GM19468 (cell line): Measurements from ENCODE around the gene ENTPD6.
"Not testable (repeated sequence)": the region's sequence is repeated elsewhere in the genome, so short reads cannot be mapped to it uniquely, and the experiment has no call there.

Experiments
- ATAC-seq: cut with Tn5 transposase; IDR thresholded peaks from one replicate; pipeline ENCODE4 v1.9.1; 2021; ENCODE audit warnings: mild to moderate bottlenecking, moderate library complexity, moderate number of reproducible peaks; ENCODE audit not compliant: unreplicated experiment; ENCODE audit errors: extremely low read depth

The ENTPD6 gene

DNA sequence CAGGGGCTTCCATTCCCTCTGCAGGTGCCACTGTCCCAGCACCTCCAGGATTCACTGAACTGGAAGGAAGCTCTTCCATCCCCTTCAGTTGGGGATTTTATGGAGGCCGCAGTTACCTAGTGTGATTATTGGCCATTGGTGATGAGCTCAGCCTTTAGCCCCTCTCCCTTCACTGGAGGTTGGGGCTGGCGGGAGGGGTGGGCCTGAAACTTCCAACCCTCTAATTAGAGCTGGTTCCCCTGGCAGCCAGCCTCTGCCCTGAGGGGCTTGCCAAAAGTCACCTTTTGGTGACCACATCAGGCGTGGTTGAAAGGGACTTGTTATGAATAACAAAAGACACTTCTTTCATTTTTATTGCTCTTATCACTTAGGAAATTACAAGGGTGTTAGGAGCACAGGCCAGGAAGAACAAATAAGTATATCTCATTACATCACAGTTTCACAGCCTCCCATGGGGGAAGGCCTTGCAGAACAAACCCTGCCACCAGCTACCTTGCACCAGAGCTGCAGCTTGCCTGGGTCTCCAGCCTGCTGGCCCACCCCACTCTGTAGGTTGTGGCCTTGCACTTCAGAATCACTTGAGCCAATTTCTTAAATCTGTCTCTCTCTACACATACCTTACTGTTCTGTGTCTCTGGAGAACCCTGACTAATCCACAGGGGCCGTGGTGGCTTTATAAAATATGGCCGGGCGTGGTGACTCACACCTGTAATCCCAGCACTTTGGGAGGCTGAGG is 57.3 kb downstream of the ENTPD6 start:
- ATAC-seq = no peak

DNA sequence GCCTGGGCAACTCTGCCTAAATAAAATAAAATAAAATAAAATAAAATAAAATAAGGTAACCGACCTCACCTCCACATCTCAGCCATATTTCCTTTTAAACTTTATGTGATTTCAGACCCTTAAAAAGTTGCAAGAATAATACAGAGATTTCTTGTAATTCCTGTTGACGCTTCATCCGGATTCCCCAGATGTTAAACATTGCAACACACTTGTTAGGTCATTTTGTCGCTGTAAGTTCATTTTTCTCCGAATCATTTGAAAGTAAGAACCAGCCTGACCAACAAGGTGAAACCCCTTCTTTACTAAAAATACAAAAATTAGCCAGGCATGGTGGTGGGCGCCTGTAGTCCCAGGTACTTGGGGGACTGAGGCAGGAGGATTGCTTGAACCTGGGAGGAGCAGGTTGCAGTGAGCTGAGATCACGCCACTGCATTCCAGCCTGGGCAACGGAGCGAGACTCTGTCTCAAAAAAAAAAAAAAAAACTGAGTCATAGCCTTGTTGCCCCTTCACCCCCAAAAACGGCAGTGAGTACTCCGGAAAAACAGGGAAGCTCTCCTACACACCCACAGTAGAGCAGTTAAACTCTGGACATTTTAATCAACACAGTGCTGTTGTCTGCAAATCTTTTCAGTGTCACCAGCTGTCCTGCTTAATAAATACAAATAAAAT is 58.2 kb downstream of the ENTPD6 start:
- no peak for ATAC-seq

DNA sequence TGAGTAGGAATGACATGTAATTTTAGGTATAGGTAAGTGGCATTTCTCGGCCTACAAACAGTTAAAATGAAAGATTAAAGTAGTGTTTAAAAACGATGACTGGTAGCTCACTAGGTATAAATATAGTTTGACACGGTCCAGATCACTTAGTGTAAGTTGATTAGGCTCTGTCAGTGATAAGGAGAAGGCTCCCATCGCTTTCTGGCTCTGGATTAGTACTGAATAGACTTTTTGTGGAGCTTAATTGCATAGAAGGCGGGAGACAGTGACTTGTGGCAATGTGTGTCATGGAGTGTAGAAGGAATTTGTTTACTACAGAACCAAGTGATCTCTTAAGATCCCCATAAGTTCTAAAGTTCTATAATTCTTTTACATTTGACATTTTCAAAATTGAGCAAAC is 59.1 kb downstream of the ENTPD6 start:
- ATAC-seq = no peak

DNA sequence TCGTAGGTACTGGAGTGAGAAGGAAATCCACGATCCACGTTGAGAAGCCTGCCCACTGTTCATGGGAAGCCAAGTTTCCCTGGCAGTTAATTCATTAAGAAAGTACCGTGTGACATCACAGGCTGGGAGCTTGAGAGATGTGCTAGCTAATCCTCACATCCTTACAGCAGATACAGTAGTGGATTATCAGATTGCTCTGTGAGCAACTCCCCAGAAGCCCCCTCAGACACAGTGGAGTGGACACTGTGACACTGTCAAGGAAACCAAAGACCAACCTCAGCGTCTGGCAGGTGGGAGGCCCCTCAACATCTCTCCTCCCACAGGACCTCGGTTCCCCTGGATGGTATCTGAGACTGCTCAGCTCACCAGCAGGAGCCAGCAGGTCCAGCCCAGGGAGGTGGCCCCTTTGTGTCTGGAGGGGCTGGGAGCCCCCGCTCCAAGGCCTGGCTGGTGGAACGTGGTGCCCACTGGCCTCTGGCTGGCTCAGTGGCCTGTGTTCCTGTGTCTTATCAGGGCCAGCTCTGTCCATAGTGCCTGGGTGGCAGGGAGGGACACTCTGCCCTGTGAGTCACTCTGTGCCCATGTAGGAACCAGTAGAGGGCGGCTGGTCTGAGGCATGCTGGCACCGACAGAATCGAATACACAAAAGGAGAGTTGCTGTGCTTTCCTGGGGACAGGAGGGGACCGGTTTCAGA is 59.6 kb downstream of the ENTPD6 start:
- ATAC-seq = no peak

DNA sequence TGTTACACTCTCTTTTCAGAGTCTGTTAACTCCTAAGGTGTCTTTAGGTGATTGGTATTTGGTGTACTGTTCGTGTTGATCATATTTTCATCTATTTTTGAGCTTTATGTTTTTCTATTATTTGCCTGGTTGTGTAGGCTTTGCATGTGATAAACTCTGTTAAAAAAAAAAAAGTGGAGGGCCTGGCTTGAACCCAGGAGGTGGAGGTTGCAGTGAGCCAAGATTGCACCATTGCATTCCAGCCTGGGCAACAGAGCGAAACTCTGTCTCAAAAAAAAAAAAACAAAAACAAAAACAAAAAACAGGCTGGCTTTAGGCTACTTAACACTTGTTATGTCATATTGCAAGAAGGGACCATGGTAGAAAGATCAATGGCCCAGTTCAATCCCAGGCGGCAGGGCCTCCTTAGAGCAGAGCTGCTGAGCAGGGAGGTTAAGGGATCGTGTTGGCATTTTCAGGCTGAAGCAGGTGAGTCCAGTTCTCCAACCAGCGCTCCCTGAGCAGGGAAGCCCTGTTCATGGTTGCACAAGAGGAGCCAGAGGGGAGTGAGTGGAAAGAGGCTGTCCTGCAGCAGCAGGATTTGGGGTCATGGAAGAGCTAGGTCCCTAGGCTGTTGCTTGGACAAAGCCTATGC is 60.8 kb downstream of the ENTPD6 start:
- no peak for ATAC-seq

DNA sequence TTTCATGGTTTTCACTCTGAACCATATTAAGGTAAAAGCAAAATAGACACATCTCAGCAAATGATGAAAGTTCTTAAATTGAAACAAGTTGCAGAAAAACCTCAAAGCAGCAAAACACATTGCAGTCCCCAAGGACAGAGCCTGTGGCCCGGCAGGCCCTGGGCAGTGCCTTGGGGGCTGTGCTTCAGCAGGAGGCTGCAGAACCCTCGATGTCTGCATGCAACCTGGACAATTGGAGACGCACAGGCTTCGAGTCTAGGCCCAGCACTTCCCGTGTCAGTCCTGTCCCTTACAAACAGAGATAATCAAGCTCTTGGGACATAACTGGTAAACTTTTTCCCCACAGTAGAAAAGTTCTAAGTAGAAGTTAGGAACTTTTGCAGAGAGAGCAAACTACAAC is 61.6 kb downstream of the ENTPD6 start:
- no peak for ATAC-seq

DNA sequence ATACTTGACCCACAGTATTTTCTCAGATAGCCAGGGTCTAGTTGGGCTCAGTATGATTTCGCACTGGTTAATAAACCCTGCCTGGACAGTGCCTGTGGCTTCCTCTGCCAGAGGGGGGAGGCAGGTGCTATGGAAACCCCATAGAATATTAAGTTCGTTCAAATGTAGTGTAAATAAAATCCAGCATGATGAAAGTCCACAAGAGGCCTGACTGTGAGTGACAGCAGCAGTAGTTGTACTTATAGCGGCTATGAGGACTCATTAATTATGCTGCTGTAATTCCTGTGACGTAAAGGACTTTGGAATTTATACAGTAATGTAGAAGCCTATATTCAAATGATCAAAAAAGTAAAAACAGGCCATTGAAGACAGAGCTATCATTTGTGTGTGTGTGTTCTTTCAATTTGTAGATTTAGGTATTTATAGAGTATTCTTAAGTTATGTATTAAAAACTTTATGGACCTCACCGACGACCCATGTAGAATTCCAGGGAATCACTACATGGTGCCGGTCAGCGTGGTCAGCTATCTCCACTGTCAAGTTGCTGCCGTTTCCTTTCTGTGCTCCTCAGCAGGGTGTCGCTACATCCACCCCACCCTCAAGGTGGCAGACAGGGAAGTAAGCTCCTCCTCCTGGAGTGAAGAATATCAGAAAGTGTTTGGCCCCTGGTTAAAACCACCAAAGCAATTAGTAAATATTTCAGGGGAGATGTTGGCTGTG is 62.4 kb downstream of the ENTPD6 start:
- no peak for ATAC-seq

DNA sequence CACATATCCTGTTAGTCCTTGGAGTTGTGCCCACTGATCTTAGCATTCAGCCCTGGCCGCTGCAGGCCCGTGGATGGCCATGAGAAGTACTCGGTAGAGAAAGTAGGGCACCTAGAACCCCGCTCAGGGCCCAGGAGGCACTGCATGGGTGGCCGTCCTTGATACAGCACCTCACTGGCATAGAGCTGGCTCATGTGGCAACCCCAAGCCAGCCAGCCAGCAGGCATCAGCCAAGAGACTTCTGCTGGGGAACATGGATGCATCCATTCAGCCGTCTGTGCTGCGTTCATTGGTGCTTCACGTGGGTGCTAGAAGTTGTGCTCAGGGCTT is 62.9 kb downstream of the ENTPD6 start:
- no peak for ATAC-seq

DNA sequence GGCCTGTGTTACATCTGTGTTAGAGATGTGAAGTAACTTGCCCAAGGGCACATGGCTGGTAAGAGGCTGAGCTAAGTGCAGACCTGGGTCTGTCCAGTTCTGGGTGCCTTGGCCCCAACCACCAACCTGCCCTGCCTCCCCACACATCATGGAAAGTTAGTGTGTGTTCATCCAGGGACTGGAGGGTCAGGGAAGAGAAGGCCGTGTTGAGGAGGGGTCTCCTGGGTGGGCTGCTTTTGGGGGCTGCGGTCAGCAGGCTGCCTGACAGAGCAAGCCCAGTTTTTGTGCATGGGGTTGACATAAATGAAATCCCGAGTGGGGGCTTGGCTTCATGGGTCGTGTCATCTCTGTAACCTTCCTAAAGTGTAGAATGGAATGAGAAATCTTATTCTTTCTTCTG is 63.3 kb downstream of the ENTPD6 start:
- no peak for ATAC-seq

DNA sequence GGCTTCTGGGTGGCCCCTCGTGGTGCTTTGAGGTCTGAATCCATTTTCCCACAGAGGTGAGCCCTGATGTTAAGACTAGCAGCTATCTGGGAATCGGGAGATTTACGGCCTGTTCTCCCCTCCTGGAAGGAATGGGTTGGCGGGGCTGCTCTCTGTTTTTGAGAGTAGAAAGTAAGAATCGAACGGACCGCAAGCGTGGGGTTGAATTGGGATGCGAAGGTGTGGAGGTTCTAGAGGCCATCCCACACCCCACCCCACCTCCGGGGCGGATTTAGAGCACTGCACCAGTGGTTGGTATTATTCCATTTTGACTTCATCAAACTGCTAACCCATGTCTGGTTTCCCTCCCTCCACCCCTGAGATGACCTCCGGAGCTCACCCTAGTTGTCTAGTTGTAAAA is 63.8 kb downstream of the ENTPD6 start:
- ATAC-seq = no peak

DNA sequence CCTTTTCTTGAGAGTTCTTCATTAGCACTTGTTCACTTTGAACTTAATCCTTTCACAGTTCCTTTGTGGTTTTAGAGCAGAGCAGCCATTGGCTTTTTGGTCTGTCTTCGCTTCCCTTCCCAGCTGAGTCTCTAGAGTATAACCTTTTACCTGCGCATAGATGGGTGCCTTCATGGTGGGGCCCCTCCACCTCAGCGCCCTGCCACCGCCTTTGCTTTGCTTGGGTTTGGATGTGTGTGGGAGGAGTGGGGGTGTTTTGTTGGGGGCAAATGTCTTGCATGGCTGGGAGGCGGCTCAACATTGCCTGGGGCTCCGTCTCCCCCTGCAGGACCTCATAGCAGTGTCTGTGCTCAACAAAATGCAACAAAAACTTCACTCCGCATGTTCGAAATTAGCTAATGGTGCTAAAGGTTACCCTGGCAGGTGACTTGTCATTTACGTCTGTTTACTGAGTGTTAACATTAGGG is 64.3 kb downstream of the ENTPD6 start:
- no peak for ATAC-seq

DNA sequence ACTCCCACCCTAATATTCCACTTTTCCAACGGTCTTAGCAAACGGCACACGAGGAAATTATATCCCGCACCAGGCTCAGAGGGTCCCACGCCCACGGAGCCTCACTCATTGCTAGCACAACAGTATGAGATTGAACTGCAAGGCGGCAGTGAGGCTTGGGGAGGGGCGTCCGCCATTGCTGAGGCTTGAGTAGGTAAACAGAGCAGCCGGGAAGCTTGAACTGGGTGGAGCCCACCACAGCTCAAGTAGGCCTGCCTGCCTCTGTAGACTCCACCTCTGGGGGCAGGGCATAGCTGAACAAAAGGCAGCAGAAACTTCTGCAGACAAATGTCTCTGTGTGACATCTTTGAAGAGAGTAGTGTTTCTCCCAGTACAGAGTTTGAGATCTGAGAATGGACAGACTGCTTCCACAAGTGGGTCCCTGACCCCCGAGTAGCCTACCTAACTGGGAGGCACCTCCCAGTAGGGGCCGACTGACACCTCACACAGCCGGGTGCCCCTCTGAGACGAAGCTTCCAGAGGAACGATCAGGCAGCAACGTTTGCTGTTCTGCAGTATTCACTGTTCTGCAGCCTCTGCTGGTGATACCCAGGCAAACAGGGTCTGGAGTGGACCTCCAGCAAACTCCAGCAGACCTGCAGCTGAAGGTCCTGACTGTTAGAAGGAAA is 65.4 kb downstream of the ENTPD6 start:
- not testable (repeated sequence) for ATAC-seq

DNA sequence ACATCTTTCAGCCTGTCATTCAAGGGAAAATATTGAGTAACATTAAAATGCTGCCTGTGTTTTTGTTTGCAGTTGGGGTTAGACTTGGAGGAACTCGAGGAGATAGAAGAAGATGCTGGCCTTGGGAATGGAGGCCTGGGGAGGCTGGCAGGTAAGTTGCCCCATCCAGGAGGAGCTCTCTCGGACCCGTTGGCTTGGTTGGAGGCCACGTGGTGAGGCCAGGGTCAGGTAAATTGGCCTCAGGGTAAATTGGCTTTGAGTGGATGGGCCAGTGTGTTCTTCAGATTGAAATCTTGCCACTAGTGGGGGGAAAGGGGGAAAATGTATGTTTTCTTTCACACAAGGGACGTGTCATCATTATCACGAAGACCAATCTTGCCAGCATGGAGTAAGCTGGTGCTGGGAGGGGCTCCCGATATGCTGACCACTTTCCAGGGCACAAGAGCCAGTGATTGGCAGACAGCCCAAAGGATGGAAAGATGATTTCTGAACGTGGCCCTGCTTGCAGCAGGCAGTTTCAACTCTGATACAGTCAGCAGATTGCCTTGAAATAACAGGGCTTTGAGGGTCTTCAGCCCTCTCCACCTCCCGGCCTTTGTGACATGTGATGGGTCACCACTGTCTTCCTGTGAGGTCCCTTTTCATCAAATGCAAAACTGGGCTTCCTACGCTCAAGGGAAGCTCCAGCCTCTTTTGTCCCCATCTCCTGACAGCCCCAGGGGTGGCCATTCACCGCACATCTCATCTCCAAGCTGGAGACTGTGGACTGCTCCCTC is 73.7 kb downstream of the ENTPD6 start:
- ATAC-seq = no peak

DNA sequence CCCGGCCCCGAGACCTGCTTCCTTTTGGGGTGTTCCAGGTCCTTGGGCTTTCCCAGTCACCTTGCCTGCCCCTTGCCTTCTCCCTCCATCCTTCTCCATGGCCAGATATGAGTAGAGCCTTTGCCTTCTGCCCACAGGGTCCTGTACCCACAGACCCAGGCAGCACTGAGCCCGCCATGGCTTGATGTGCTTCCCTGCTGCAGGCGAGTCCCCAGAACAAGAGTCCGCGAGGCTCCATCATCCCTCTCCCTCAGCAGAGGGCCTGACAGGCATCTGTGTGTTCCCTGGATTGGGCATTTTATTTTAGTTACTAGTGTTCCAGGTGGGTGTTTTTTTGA is 74.3 kb downstream of the ENTPD6 start:
- ATAC-seq = no peak

DNA sequence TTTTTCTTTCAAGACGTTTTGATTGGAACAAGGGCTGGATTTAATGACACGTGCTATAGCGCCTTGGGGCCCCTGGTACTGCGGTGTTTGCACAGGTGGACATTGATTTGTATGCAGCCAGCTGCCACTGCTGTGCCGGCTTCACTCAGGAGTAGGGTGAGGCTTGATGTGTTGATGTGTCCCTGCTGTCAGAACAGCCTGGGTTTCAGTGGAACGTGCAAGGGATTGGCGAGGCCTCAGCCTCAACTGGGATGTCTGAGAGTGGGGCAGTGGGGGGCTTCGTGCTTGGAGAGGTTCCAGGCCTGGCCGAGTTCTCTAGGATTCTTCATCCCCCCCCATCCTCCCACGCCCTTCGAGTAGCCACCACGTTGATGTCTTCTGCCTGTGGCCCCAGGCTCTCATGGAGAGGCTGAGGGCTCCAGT is 75.3 kb downstream of the ENTPD6 start:
- ATAC-seq = no peak

DNA sequence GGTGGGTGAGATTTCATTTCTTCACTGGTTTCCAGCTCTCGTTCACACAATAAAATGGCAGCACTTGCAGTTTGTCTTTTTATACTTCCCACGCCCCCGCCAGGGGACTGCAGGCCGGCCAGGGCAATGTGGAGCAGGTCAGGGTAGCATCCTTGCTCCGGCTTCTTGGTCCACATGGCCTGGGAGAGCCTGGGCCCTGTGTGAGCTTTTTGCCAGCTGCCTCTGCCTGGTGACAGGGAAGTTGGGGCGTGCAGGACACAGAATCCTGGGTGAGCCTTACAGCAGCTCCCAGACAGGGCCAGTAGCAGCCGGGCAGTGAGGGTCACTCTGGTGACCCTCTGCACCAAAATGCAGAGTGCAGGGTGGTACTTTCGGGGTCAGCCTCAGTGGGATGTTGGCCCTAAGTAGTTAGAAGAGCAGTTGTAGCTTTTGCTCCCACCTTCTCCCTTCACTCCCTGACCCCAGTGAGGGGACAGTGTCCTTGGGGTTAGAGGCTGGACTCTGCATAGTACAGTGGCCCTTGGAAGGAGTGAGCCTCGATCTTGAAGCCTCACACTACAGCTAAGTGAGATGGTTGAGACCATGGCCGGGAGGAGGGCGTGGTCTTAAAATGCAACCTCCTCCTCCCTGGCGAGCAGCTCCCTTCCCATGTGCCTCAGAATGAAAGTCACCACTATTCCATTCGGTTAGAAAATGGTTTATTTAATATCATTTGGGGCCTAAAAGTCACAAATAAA is 76.1 kb downstream of the ENTPD6 start:
- ATAC-seq = no peak

DNA sequence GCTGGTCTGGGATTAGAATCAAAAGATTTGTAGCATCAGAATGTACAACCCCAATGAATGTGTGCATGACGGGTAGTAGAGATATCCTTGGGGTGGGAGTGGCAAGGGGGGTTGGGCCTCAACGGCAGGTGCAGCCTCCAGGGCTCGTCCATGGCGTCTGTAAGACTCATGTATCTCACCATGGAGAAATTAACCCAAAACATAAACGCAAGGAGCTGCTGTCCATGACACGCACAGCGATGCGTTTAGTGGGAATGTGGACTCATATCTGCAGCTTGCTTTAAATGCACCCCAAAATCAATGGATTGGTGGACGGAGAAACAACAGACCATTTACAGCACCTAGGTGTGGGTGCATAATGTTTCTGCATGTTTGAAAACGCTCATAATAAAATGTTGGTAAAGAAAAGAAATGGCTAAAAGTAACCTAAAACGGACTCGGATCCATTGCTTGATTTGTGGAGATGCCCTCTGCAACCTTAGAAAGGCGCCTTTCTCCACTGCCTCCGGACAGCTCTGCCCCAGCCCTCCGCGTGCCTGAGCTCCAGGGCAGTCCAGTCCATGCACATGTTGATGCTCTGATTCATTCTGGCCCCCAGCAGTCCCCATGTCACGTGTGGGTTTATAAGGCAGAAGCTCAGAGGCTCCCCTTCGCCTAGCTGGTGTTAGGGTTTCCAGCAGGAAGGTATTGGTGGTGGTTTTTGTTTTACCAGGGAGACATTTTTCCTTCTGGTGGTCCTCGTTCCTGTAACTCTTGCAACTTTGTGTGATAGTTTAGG is 76.9 kb downstream of the ENTPD6 start:
- no peak for ATAC-seq

DNA sequence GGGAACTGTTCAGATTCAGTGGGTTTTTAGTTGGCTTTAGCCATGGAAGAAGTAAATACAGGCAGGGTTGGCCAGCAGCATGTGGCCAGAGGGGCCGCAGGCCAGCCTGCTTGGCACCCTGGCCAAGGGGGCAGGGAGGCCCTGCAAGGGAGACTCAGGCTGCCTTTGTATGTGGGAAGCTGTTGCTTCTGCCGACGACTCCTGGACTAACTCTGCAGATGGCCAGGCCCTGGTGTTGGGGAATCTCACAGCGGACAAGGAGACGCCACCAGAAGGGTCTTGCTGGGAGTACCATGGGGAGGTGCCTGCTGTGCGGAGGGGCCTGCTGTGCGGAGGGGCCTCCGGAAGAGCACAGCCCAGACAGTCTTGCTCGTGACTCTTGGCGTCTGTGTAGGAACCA is 77.5 kb downstream of the ENTPD6 start:
- no peak for ATAC-seq
